Transverse colon (tissue), 4 donors: ENCODE measurements around the gene MYH7B. TPM values are rescaled to one million over a fixed set of nuclear protein-coding genes. Genes with fewer than 3 reads are reported as not detected.

ENCODE experiments used
- DNase-seq: peaks from one replicate; pipeline ENCODE4 v3.0.0-alpha.2; 2019
- H3K27ac ChIP-seq, 4 donors: fragments of 200-600 bp; sonication (generic); 2 replicates each; pipeline ENCODE4 v1.5.1; 2016 to 2018; ENCODE audit warnings: inconsistent platforms in 4 of 4
- H3K27me3 ChIP-seq: fragments of 200-600 bp; sonication (generic); 2 replicates; pipeline ENCODE4 v1.5.1; 2017; ENCODE audit warnings: inconsistent platforms
- H3K36me3 ChIP-seq, 4 donors: fragments of 200-600 bp; sonication (generic); 2 replicates each; pipeline ENCODE4 v1.5.1; 2017 to 2019; ENCODE audit warnings: inconsistent platforms in 4 of 4
- H3K4me1 ChIP-seq, 4 donors: fragments of 200-600 bp; sonication (generic); 2 replicates each; pipeline ENCODE4 v1.5.1; 2017 to 2020; ENCODE audit warnings: inconsistent platforms in 4 of 4
- H3K4me3 ChIP-seq, 4 donors: fragments of 200-600 bp; sonication (generic); 1 replicate in 1 of 4; 2 replicates in 3 of 4; pipeline versions ENCODE4 v1.5.1 to v1.6.1; 2017 to 2019; ENCODE audit warnings: inconsistent platforms in 4 of 4
- H3K9me3 ChIP-seq, 2 donors: fragments of 200-600 bp; sonication (generic); 2 replicates each; pipeline ENCODE4 v1.5.1; 2017 to 2019; ENCODE audit warnings: inconsistent platforms in 2 of 2
- CTCF ChIP-seq, 5 experiments: fragments of 200-600 bp in 3 of 5; fragments of 450-650 bp in 2 of 5; sonication (generic) in 3 of 5; IDR thresholded peaks; 1 replicate in 2 of 5; 2 replicates in 3 of 5; pipeline ENCODE4 v1.5.1; 2016 to 2017; ENCODE audit warnings: antibody characterized with exemption in 5 of 5, inconsistent platforms in 3 of 5, mild to moderate bottlenecking in 2 of 5, moderate library complexity in 1 of 5
- EP300 ChIP-seq: sonication (generic); formaldehyde crosslinking; IDR thresholded peaks from one replicate; pipeline ENCODE4 v1.6.1; 2017; ENCODE audit warnings: antibody characterized with exemption, low read depth
- POLR2A ChIP-seq: fragments of 450-650 bp; IDR thresholded peaks from one replicate; pipeline ENCODE4 v1.6.1; 2016; ENCODE audit warnings: antibody characterized with exemption, mild to moderate bottlenecking, moderate library complexity
- POLR2AphosphoS5 ChIP-seq, 3 donors: sonication (generic); formaldehyde crosslinking; IDR thresholded peaks; one replicate each; pipeline ENCODE4 v1.6.1; 2016; ENCODE audit warnings: antibody characterized with exemption in 3 of 3
- WGBS, 2 donors: methylation state at CpG; one replicate each; pipeline ENCODE4 v1.1.5; 2018; ENCODE audit warnings: low coverage in 1 of 2; 5-methylcytosine and 5-hydroxymethylcytosine counted together
- in situ Hi-C, 4 donors: fragments of 200-750 bp; cut with MboI; loops; one replicate each; pipeline versions ENCODE4 v1.15.0 to v1.15.1; 2017; ENCODE audit warnings: low sequenced_read_pairs in 3 of 4, low pct_ligation_motif_present in 1 of 4, low pct_unique_long_range_greater_than_20kb in 1 of 4
- intact Hi-C: fragments of 100-400 bp; cut with DNase I; formaldehyde crosslinking; loops from one replicate; pipeline ENCODE4 v1.15.1; 2023; ENCODE audit warnings: low total_unique reads
- total RNA-seq, 4 donors: library from RNA; depleted of rRNA; stranded (reverse); fragments of >200 nt; gene quantifications; one replicate each; pipeline ENCODE4 v1.1.0, GENCODE V29; 2016

MYH7B gene
- total RNA-seq, 4 donors from 2014 or later, result 0.20 to 0.75 (median 0.52) TPM

DNA sequence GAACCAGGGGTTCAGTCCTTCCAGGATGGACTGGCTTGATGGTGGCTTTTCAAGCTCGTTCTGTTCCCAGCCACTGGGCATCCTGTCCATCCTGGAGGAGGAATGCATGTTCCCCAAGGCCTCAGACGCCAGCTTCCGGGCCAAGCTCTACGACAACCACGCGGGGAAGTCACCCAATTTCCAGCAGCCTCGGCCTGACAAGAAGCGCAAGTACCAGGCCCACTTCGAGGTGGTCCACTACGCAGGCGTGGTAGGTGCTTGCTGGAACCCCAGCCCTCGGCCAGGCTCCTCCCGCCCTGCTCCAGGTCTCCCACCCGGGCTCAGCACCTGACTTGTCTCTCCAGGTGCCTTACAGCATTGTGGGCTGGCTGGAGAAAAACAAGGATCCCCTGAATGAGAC, 34.0 kb downstream of the MYH7B start:
- H3K9me3 ChIP-seq, result no peaks in the 10 kb centered on the region
- in situ Hi-C loops, result no loop called here
- H3K27me3 ChIP-seq, result peaks cover 2% of the 10 kb centered on the region
- H3K27ac ChIP-seq, result no peak overlapping the region
- H3K4me1 ChIP-seq, result peaks cover 0 to 1% (median under 1%) of the 10 kb centered on the region in 4 donors
- TF ChIP-seq EP300 (no peak), POLR2A (no peak), POLR2AphosphoS5 (IDR thresholded peaks at IDR 0.05) (no peak), CTCF (IDR thresholded peaks at IDR 0.05) (no peak)
- H3K4me3 ChIP-seq, result no peak overlapping the region
- intact Hi-C loops, result no loop called here
- 91% methylated on average over 14 of the region's 14 CpGs; no CpG with 5 or more reads in 1 of the 2 donors for WGBS, 2 donors
- no peak for DNase-seq
- H3K36me3 ChIP-seq, result no peaks in the 10 kb centered on the region

DNA sequence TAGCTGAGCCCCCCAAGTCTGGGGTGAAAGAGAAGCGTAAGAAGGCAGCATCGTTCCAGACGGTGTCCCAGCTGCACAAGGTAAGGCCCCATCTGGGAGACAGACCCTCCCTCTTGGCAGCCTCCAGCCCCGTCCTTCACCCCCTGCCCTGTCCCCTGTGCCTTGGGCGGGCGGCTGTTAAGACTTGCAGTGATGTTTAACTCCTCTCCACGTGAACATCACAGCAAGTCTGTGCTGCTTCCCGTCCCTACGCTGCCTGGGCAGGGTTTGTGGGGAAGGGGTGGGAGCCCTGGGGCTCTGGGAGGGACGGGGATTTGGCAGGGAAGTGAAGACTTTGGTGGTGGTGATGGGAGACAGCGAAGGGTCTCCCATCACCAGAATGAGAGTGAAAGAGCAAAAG, 34.6 kb downstream of the MYH7B start:
- no peak for DNase-seq
- in situ Hi-C loops, result no loop called here
- H3K36me3 ChIP-seq, result peaks cover 0 to 3% (median 0%) of the 10 kb centered on the region in 4 donors
- H3K4me3 ChIP-seq, result no peak overlapping the region
- no peaks in the 10 kb centered on the region for H3K4me1 ChIP-seq
- TF ChIP-seq POLR2A (no peak), CTCF (IDR thresholded peaks at IDR 0.05) (no peak), EP300 (no peak), POLR2AphosphoS5 (IDR thresholded peaks at IDR 0.05) (no peak)
- no peaks in the 10 kb centered on the region for H3K9me3 ChIP-seq
- intact Hi-C loops, result no loop called here
- WGBS, 2 donors, result 86% methylated on average over 11 of the region's 11 CpGs; no CpG with 5 or more reads in 1 of the 2 donors
- H3K27ac ChIP-seq, result no peak overlapping the region
- no peaks in the 10 kb centered on the region for H3K27me3 ChIP-seq

DNA sequence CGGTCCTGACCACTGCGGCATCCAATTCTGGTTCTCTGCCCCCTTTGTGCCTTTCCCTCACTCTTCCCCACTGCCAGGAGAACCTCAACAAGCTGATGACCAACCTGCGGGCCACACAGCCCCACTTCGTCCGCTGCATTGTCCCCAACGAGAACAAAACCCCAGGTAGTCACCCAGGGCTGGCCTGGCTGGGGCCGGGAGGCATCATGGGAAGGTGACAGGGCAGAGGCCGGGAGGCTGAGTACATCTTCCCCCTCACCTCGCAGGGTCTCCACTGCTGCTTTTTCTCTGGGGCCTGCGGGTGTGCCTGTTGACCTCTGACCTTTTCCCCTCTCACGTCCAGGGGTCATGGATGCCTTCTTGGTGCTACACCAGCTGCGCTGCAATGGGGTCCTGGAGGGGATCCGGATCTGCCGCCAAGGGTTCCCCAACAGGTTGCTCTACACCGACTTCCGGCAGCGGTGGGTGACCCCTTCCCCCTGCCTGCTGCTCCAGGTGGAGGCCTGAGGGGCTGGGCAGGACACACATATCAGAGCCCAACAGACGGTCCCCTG, 35.1 kb downstream of the MYH7B start:
- Histone ChIP-seq H3K9me3 (no peaks in the 10 kb centered on the region), H3K27me3 (no peaks in the 10 kb centered on the region), H3K36me3 (peaks cover 0 to 3% (median 0%) of the 10 kb centered on the region in 4 donors), H3K4me1 (no peaks in the 10 kb centered on the region), H3K4me3 (no peak overlapping the region), H3K27ac (no peak overlapping the region)
- no peak for DNase-seq
- WGBS, 2 donors, result 90% methylated on average over 18 of the region's 18 CpGs; no CpG with 5 or more reads in 1 of the 2 donors
- intact Hi-C loops (no loop called here), in situ Hi-C loops (no loop called here)
- TF ChIP-seq CTCF (IDR thresholded peaks at IDR 0.05), result no peak
- no peak for TF ChIP-seq POLR2AphosphoS5 (IDR thresholded peaks at IDR 0.05)
- TF ChIP-seq EP300, result no peak
- TF ChIP-seq POLR2A, result no peak

- intact Hi-C loops, result no loop called here
- DNase-seq, result no peak
- Histone ChIP-seq H3K4me1 (peaks cover 0 to 10% (median 9%) of the 10 kb centered on the region in 4 donors), H3K9me3 (no peaks in the 10 kb centered on the region), H3K27me3 (no peaks in the 10 kb centered on the region), H3K36me3 (peaks cover 0 to 3% (median 0%) of the 10 kb centered on the region in 4 donors), H3K4me3 (no peak overlapping the region), H3K27ac (no peak overlapping the region)
- 98 to 100% methylated on average over 1 to 20 of the region's 20 CpGs for WGBS, 2 donors
- TF ChIP-seq POLR2AphosphoS5 (IDR thresholded peaks at IDR 0.05), result no peak
- no peak for TF ChIP-seq CTCF (IDR thresholded peaks at IDR 0.05)
- TF ChIP-seq POLR2A, result no peak
- TF ChIP-seq EP300, result no peak
- in situ Hi-C loops, result no loop called here
These were observed 37.2 kb downstream of the MYH7B start for GRCh38 chr20:34992751-34993417.
